ENCODE data around the gene TGFBR2. TPM values are rescaled to one million over a fixed set of nuclear protein-coding genes. Genes with fewer than 3 reads are reported as not detected.

Gene TGFBR2
- total RNA-seq, 1 experiment from 2014 or later, result 45.9 TPM

GRCh38 chr3:30616347-30617027 lies 10.1 kb downstream of the TGFBR2 start:
- in situ Hi-C loops (cut with HindIII; ENCODE audit: low pct_unique_long_range_greater_than_20kb, low sequenced_read_pairs) (no loop called here), intact Hi-C loops (cut with micrococcal nuclease; ENCODE audit: unreplicated experiment) (no loop called here)
- H3K4me1 ChIP-seq (ENCODE audit: control insufficient read depth, insufficient read depth, low read length), result peaks cover 30% of the 10 kb centered on the region
- H3K36me3 ChIP-seq (ENCODE audit: control insufficient read depth, insufficient read depth, low read length), result no peaks in the 10 kb centered on the region
- no peak for TF ChIP-seq TCF7L2 (IDR thresholded peaks at IDR 0.05; ENCODE audit: low read depth, low read length)
- no peak for TF ChIP-seq POLR2AphosphoS5 (IDR thresholded peaks at IDR 0.05; ENCODE audit: low read depth, low read length)
- no peak for TF ChIP-seq REST (IDR thresholded peaks at IDR 0.05; ENCODE audit: insufficient read depth in 1 of 2, low read depth in 2 of 2, low read length in 1 of 2)
- no peak for TF ChIP-seq CTCF (IDR thresholded peaks at IDR 0.05)
- no peaks in the 10 kb centered on the region for H3K9me3 ChIP-seq (ENCODE audit: control insufficient read depth, insufficient read depth, low read depth, low read length)
- CTCF ChIA-PET, result no interaction called here
- H3K4me3 ChIP-seq (ENCODE audit: low read depth in 2 of 2, low read length in 2 of 2), result no peak overlapping the region
- POLR2A ChIA-PET, result interaction anchor here (0.7 kb wide), 1 partner anchor 17 kb away, joined by 7 read pairs; no protein-coding TSS in a partner anchor
- no peak for DNase-seq (ENCODE audit: low read depth, low spot score)
- BruUV-seq (replicated peaks), result no TSS peak
- no peak for ATAC-seq
- H3K27me3 ChIP-seq (ENCODE audit: control insufficient read depth, insufficient read depth, low read length), result no peaks in the 10 kb centered on the region
- no peak overlapping the region for H3K27ac ChIP-seq (ENCODE audit: low read length)

GRCh38 chr3:30617069-30617468 lies 10.7 kb downstream of the TGFBR2 start:
- H3K27me3 ChIP-seq (ENCODE audit: control insufficient read depth, insufficient read depth, low read length), result no peaks in the 10 kb centered on the region
- CTCF ChIA-PET, result no interaction called here
- POLR2A ChIA-PET, result interaction anchor here (0.7 kb wide), 1 partner anchor 16 kb away, joined by 7 read pairs; no protein-coding TSS in a partner anchor
- intact Hi-C loops (cut with micrococcal nuclease; ENCODE audit: unreplicated experiment), result no loop called here
- DNase-seq (ENCODE audit: low read depth, low spot score) (no peak), ATAC-seq (no peak)
- in situ Hi-C loops (cut with HindIII; ENCODE audit: low pct_unique_long_range_greater_than_20kb, low sequenced_read_pairs), result no loop called here
- no peaks in the 10 kb centered on the region for H3K36me3 ChIP-seq (ENCODE audit: control insufficient read depth, insufficient read depth, low read length)
- no peak overlapping the region for H3K4me3 ChIP-seq (ENCODE audit: low read depth in 2 of 2, low read length in 2 of 2)
- H3K4me1 ChIP-seq (ENCODE audit: control insufficient read depth, insufficient read depth, low read length), result peaks cover 28% of the 10 kb centered on the region
- H3K27ac ChIP-seq (ENCODE audit: low read length), result no peak overlapping the region
- TF ChIP-seq TCF7L2 (IDR thresholded peaks at IDR 0.05; ENCODE audit: low read depth, low read length), result no peak
- no peak for TF ChIP-seq REST (IDR thresholded peaks at IDR 0.05; ENCODE audit: insufficient read depth in 1 of 2, low read depth in 2 of 2, low read length in 1 of 2)
- TF ChIP-seq POLR2AphosphoS5 (IDR thresholded peaks at IDR 0.05; ENCODE audit: low read depth, low read length), result no peak
- no peak for TF ChIP-seq CTCF (IDR thresholded peaks at IDR 0.05)
- TF ChIP-seq SIN3A (IDR thresholded peaks at IDR 0.05; ENCODE audit: borderline replicate concordance, insufficient read depth, low read depth, low read length), result no peak
- no TSS peak for BruUV-seq (replicated peaks)
- H3K9me3 ChIP-seq (ENCODE audit: control insufficient read depth, insufficient read depth, low read depth, low read length), result no peaks in the 10 kb centered on the region

All from Panc1 (cell line).